Spleen (tissue), 7 donors: ENCODE measurements around the gene PPIG.

Source experiments
- CTCF ChIP-seq, 11 experiments: fragments of 200-600 bp in 7 of 11; fragments of 450-650 bp in 4 of 11; sonication (generic) in 4 of 11; IDR thresholded peaks in 8 of 11; conservative IDR thresholded peaks in 3 of 11; 1 replicate in 7 of 11; 2 replicates in 4 of 11; pipeline versions ENCODE4 v1.4.0 to v1.8.0; 2016 to 2021; ENCODE audit warnings: antibody characterized with exemption in 11 of 11, inconsistent platforms in 4 of 11, mild to moderate bottlenecking in 1 of 11
- POLR2A ChIP-seq, 3 donors: fragments of 450-650 bp; IDR thresholded peaks; one replicate each; pipeline ENCODE4 v1.5.1; 2017; ENCODE audit warnings: antibody characterized with exemption in 3 of 3, mild to moderate bottlenecking in 1 of 3
- donor health status: DM: no; HTN: no; CAD: no; lungs with moderate emphysema.
- donor health status: DM: no; HTN: no; CAD: no.
- donor health status: DM: no; HTN: no; CAD: no.

- TF ChIP-seq CTCF (IDR thresholded peaks at IDR 0.05 in 8 of 11, conservative IDR thresholded peaks at IDR 0.05 in 3 of 11) = no peak
- no peak for TF ChIP-seq POLR2A (IDR thresholded peaks at IDR 0.05)
These were observed 78.6 kb downstream of the PPIG start for GRCh38 chr2:169662744-169663143.
